ENCODE results near the gene SAMD8. TPM values are rescaled to one million over a fixed set of nuclear protein-coding genes. Genes with fewer than 3 reads are reported as not detected.

SAMD8 gene
- total RNA-seq, 1 experiment from 2014 or later: 32.0 TPM

GRCh38 chr10:75103881-75104686 is 7.4 kb upstream of the SAMD8 start:
- CTCF ChIA-PET: interaction anchor here (0.7 kb wide), 1 partner anchor 990 kb away, joined by 3 read pairs; no protein-coding TSS in a partner anchor
- in situ Hi-C loops (cut with HindIII; ENCODE audit: low pct_unique_long_range_greater_than_20kb, low sequenced_read_pairs): no loop called here
- BruUV-seq (replicated peaks): no TSS peak
- intact Hi-C loops (cut with micrococcal nuclease; ENCODE audit: unreplicated experiment): no loop called here
- H3K4me3 ChIP-seq (ENCODE audit: low read depth in 2 of 2, low read length in 2 of 2): no peak overlapping the region
- no peaks in the 10 kb centered on the region for H3K27me3 ChIP-seq (ENCODE audit: control insufficient read depth, insufficient read depth, low read length)
- H3K36me3 ChIP-seq (ENCODE audit: control insufficient read depth, insufficient read depth, low read length): no peaks in the 10 kb centered on the region
- peaks cover 7% of the 10 kb centered on the region; the same call in 1 of the 2 replicates for H3K4me1 ChIP-seq (ENCODE audit: control insufficient read depth, insufficient read depth, low read length)
- DNase-seq (ENCODE audit: low read depth, low spot score) (no peak), ATAC-seq (no peak)
- no peak overlapping the region for H3K27ac ChIP-seq (ENCODE audit: low read length)
- POLR2A ChIA-PET: interaction anchor here (0.6 kb wide), 1 partner anchor 15 kb away, joined by 3 read pairs; no protein-coding TSS in a partner anchor
- no peak for TF ChIP-seq POLR2AphosphoS5 (IDR thresholded peaks at IDR 0.05; ENCODE audit: low read depth, low read length)
- TF ChIP-seq REST (IDR thresholded peaks at IDR 0.05; ENCODE audit: insufficient read depth in 1 of 2, low read depth in 2 of 2, low read length in 1 of 2): no peak
- TF ChIP-seq CTCF (IDR thresholded peaks at IDR 0.05): no peak
- no peaks in the 10 kb centered on the region for H3K9me3 ChIP-seq (ENCODE audit: control insufficient read depth, insufficient read depth, low read depth, low read length)

GRCh38 chr10:75104842-75105241 is 6.6 kb upstream of the SAMD8 start:
- DNase-seq (ENCODE audit: low read depth, low spot score): no peak
- H3K4me3 ChIP-seq (ENCODE audit: low read depth in 2 of 2, low read length in 2 of 2): no peak overlapping the region
- in situ Hi-C loops (cut with HindIII; ENCODE audit: low pct_unique_long_range_greater_than_20kb, low sequenced_read_pairs): no loop called here
- no peaks in the 10 kb centered on the region for H3K9me3 ChIP-seq (ENCODE audit: control insufficient read depth, insufficient read depth, low read depth, low read length)
- TF ChIP-seq CTCF (IDR thresholded peaks at IDR 0.05) (no peak), SIN3A (IDR thresholded peaks at IDR 0.05; ENCODE audit: borderline replicate concordance, insufficient read depth, low read depth, low read length) (no peak), TCF7L2 (IDR thresholded peaks at IDR 0.05; ENCODE audit: low read depth, low read length) (no peak), REST (IDR thresholded peaks at IDR 0.05; ENCODE audit: insufficient read depth in 1 of 2, low read depth in 2 of 2, low read length in 1 of 2) (no peak), POLR2AphosphoS5 (IDR thresholded peaks at IDR 0.05; ENCODE audit: low read depth, low read length) (no peak)
- no peaks in the 10 kb centered on the region for H3K27me3 ChIP-seq (ENCODE audit: control insufficient read depth, insufficient read depth, low read length)
- H3K36me3 ChIP-seq (ENCODE audit: control insufficient read depth, insufficient read depth, low read length): no peaks in the 10 kb centered on the region
- ChIA-PET CTCF (no interaction called here), POLR2A (interaction anchor here (0.6 kb wide), 1 partner anchor 14 kb away, joined by 3 read pairs; no protein-coding TSS in a partner anchor)
- intact Hi-C loops (cut with micrococcal nuclease; ENCODE audit: unreplicated experiment): no loop called here
- no peak for ATAC-seq
- H3K27ac ChIP-seq (ENCODE audit: low read length): no peak overlapping the region
- H3K4me1 ChIP-seq (ENCODE audit: control insufficient read depth, insufficient read depth, low read length): peaks cover 7% of the 10 kb centered on the region; the same call in 1 of the 2 replicates
- no TSS peak for BruUV-seq (replicated peaks)

Measured in Panc1 (cell line).